Neural cell (in vitro differentiated cells): ENCODE results near the gene TIPRL. TPM values are rescaled to one million over a fixed set of nuclear protein-coding genes. Genes with fewer than 3 reads are reported as not detected.

ENCODE experiments used
- H2AFZ ChIP-seq: fragments of 200-600, 300-800 bp; sonication (generic), shearing (Covaris generic); 2 replicates; pipeline ENCODE4 v1.6.0; 2014; ENCODE audit warnings: low read depth, mild to moderate bottlenecking, antibody characterized with exemption, low read length, moderate library complexity
- H3F3A ChIP-seq: fragments of 200-600 bp; shearing (Covaris generic); 2 replicates; pipeline ENCODE4 v1.6.1; 2016; ENCODE audit warnings: mild to moderate bottlenecking, moderate library complexity, mixed read lengths, antibody characterized with exemption, low read length; ENCODE audit not compliant: insufficient read depth, poor library complexity, severe bottlenecking
- H3K27ac ChIP-seq: fragments of 200-600, 300-800 bp; sonication (generic), shearing (Covaris generic); 2 replicates; pipeline ENCODE4 v1.5.1; 2014; ENCODE audit warnings: mild to moderate bottlenecking, low read length, moderate library complexity
- H3K27me3 ChIP-seq: fragments of 300-800, 200-600 bp; sonication (generic), shearing (Covaris generic); 2 replicates; pipeline ENCODE4 v1.6.0; 2014; ENCODE audit warnings: mild to moderate bottlenecking, low read depth, low read length, moderate library complexity; ENCODE audit not compliant: insufficient read depth
- H3K36me3 ChIP-seq: fragments of 300-800, 200-600 bp; sonication (generic), shearing (Covaris generic); 2 replicates; pipeline ENCODE4 v1.5.1; 2014; ENCODE audit warnings: mild to moderate bottlenecking, antibody characterized with exemption, low read length, moderate library complexity; ENCODE audit not compliant: insufficient read depth
- H3K4me2 ChIP-seq: fragments of 300-800, 200-600 bp; sonication (generic), shearing (Covaris generic); 2 replicates; pipeline ENCODE4 v1.6.0; 2014; ENCODE audit warnings: mild to moderate bottlenecking, low read length
- H3K4me3 ChIP-seq: fragments of 300-800, 200-600 bp; sonication (generic), shearing (Covaris generic); 2 replicates; pipeline ENCODE4 v1.5.1; 2014; ENCODE audit warnings: mild to moderate bottlenecking, low read length, moderate library complexity
- H3K79me2 ChIP-seq: fragments of 200-600 bp; shearing (Covaris generic); replicated peaks from 2 replicates; pipeline ENCODE4 v1.6.0; 2014; ENCODE audit warnings: mild to moderate bottlenecking, low read length, moderate library complexity; ENCODE audit not compliant: insufficient read depth
- H3K9ac ChIP-seq: fragments of 300-800, 200-600 bp; sonication (generic), shearing (Covaris generic); 2 replicates; pipeline ENCODE4 v1.6.1; 2016; ENCODE audit warnings: mild to moderate bottlenecking, low read length, mixed read lengths
- H3K9me2 ChIP-seq: fragments of 200-600 bp; shearing (Covaris generic); 2 replicates; pipeline ENCODE4 v1.6.1; 2016; ENCODE audit warnings: mild to moderate bottlenecking, low read length, mixed read lengths; ENCODE audit not compliant: insufficient read depth
- H3K9me3 ChIP-seq: fragments of 200-600, 300-800 bp; sonication (generic), shearing (Covaris generic); 2 replicates; pipeline ENCODE4 v1.6.1; 2016; ENCODE audit warnings: mild to moderate bottlenecking, mixed run types, low read length, moderate library complexity, mixed read lengths
- H4K20me1 ChIP-seq: fragments of 200-600 bp; shearing (Covaris generic); 2 replicates; pipeline ENCODE4 v1.6.1; 2016; ENCODE audit warnings: mild to moderate bottlenecking, mixed run types; ENCODE audit not compliant: insufficient read depth
- EP300 ChIP-seq: fragments of 450-650 bp; conservative IDR thresholded peaks from 2 replicates; pipeline ENCODE4 v1.6.1; 2014; ENCODE audit warnings: antibody characterized with exemption, mild to moderate bottlenecking, moderate library complexity; ENCODE audit not compliant: poor library complexity, severe bottlenecking
- EZH2 ChIP-seq: fragments of 200-600, 300-800 bp; shearing (Covaris generic), sonication (generic); IDR thresholded peaks from 2 replicates; pipeline ENCODE4 v1.6.1; 2014; ENCODE audit warnings: antibody characterized with exemption, low read length, borderline replicate concordance, mild to moderate bottlenecking; ENCODE audit not compliant: insufficient read depth, poor library complexity, severe bottlenecking
- MXI1 ChIP-seq: fragments of 450-650 bp; conservative IDR thresholded peaks from 2 replicates; pipeline ENCODE4 v1.6.1; 2014; ENCODE audit warnings: antibody characterized with exemption, mild to moderate bottlenecking; ENCODE audit not compliant: poor library complexity, severe bottlenecking
- POLR2AphosphoS5 ChIP-seq: IDR thresholded peaks from 2 replicates; pipeline ENCODE4 v1.6.1; 2012
- RAD21 ChIP-seq: fragments of 450-650 bp; conservative IDR thresholded peaks from 2 replicates; pipeline ENCODE4 v1.6.1; 2014; ENCODE audit warnings: antibody characterized with exemption, mild to moderate bottlenecking, moderate library complexity
- SMC3 ChIP-seq: fragments of 450-650 bp; conservative IDR thresholded peaks from 2 replicates; pipeline ENCODE4 v1.6.1; 2014; ENCODE audit warnings: antibody characterized with exemption, mild to moderate bottlenecking, moderate library complexity; ENCODE audit not compliant: poor library complexity
- TAF1 ChIP-seq: IDR thresholded peaks from 2 replicates; pipeline ENCODE4 v1.6.1; 2012; ENCODE audit warnings: low read depth
- polyA plus RNA-seq: library from polyadenylated mRNA; depleted of rRNA; stranded (reverse); fragments of >200 nt; gene quantifications from 2 replicates; pipeline ENCODE4 v1.2.3, GENCODE V29; 2014
- TF ChIP-seq, protein P1 (sequence below): IDR thresholded peaks from 2 replicates; pipeline ENCODE4 v1.6.1; 2012; ENCODE audit warnings: borderline replicate concordance
- TF ChIP-seq, protein P2 (sequence below): fragments of 450-650 bp; IDR thresholded peaks from 2 replicates; pipeline ENCODE4 v1.5.1; 2014; ENCODE audit warnings: antibody characterized with exemption, mild to moderate bottlenecking, moderate library complexity; ENCODE audit not compliant: poor library complexity, severe bottlenecking

Gene TIPRL
- polyA plus RNA-seq, 1 donor from 2014 or later = 131 TPM

DNA sequence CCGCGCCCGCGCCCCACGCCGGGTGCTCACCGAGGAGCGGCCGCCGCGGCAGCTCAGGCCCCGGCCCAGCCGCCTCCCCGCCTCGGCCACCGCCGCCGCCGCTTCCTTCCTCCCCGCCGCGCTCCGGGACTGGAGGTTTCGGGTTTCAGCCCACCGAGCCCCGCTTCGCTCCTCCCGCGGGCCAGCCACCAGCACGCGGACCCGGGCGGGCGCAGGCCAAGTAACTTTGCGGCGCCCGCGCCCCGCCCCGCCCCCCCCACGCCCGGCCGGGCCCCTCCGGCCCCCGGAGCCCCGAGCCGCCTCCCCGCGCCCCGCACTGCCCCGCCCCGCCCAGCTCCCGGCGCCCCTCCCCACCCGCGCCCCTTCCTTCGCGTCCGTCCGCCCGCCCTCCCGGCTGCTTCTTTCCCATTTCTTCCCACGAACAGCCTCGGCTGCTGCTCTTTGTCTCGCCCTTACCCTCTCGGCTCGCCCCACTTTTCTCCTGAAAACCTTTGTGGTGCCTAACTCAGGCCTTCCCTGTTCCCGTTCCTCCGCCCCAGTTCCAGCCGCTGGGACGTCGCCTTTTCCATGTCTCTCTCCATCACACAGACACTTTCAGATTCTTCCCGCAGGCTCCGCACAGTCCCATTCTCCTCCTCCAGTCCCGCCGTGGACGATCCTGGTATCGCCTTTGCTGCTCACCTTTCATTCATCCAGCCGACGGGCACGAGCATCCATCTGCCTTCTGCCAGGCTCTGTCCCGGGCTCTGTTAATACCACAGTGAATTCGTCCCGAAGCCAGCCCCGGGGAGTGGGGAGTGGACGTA, 41.9 kb upstream of the TIPRL start, which contains the start of gene GPR161:
GPR161 (minus strand) TSS at position 222 of the 806 bp plus-strand sequence. CDS start 32,080 bp downstream, outside the sequence.
- H2AFZ ChIP-seq = peak within 1 kb of the TSS; percentile 94
- TF ChIP-seq POLR2AphosphoS5 (peak; percentile 80), SMC3 (peak; percentile 27), MXI1 (peak; percentile 35), RAD21 (no peak), EZH2 (no peak), TAF1 (peak; percentile 91), EP300 (peak; percentile 27)
- TF ChIP-seq, protein P1, sequence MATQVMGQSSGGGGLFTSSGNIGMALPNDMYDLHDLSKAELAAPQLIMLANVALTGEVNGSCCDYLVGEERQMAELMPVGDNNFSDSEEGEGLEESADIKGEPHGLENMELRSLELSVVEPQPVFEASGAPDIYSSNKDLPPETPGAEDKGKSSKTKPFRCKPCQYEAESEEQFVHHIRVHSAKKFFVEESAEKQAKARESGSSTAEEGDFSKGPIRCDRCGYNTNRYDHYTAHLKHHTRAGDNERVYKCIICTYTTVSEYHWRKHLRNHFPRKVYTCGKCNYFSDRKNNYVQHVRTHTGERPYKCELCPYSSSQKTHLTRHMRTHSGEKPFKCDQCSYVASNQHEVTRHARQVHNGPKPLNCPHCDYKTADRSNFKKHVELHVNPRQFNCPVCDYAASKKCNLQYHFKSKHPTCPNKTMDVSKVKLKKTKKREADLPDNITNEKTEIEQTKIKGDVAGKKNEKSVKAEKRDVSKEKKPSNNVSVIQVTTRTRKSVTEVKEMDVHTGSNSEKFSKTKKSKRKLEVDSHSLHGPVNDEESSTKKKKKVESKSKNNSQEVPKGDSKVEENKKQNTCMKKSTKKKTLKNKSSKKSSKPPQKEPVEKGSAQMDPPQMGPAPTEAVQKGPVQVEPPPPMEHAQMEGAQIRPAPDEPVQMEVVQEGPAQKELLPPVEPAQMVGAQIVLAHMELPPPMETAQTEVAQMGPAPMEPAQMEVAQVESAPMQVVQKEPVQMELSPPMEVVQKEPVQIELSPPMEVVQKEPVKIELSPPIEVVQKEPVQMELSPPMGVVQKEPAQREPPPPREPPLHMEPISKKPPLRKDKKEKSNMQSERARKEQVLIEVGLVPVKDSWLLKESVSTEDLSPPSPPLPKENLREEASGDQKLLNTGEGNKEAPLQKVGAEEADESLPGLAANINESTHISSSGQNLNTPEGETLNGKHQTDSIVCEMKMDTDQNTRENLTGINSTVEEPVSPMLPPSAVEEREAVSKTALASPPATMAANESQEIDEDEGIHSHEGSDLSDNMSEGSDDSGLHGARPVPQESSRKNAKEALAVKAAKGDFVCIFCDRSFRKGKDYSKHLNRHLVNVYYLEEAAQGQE = peak; percentile 94
- TF ChIP-seq, protein P2, sequence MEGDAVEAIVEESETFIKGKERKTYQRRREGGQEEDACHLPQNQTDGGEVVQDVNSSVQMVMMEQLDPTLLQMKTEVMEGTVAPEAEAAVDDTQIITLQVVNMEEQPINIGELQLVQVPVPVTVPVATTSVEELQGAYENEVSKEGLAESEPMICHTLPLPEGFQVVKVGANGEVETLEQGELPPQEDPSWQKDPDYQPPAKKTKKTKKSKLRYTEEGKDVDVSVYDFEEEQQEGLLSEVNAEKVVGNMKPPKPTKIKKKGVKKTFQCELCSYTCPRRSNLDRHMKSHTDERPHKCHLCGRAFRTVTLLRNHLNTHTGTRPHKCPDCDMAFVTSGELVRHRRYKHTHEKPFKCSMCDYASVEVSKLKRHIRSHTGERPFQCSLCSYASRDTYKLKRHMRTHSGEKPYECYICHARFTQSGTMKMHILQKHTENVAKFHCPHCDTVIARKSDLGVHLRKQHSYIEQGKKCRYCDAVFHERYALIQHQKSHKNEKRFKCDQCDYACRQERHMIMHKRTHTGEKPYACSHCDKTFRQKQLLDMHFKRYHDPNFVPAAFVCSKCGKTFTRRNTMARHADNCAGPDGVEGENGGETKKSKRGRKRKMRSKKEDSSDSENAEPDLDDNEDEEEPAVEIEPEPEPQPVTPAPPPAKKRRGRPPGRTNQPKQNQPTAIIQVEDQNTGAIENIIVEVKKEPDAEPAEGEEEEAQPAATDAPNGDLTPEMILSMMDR = peak; percentile 36
- H3K79me2 ChIP-seq = peaks cover 50% of the 10 kb centered on the region
- peak within 1 kb of the TSS; percentile 96 for H3K4me3 ChIP-seq
- no peaks in the 10 kb centered on the region for H3K36me3 ChIP-seq
- H3K4me2 ChIP-seq = peak within 1 kb of the TSS; percentile 85
- peak within 1 kb of the TSS; percentile 85 for H3K27ac ChIP-seq
- no peaks in the 10 kb centered on the region for H4K20me1 ChIP-seq
- no peaks in the 10 kb centered on the region for H3K27me3 ChIP-seq
- H3K9me2 ChIP-seq = no peaks in the 10 kb centered on the region
- H3K9me3 ChIP-seq = no peaks in the 10 kb centered on the region
- no peaks in the 10 kb centered on the region for H3F3A ChIP-seq
- peak within 1 kb of the TSS; percentile 91 for H3K9ac ChIP-seq

DNA sequence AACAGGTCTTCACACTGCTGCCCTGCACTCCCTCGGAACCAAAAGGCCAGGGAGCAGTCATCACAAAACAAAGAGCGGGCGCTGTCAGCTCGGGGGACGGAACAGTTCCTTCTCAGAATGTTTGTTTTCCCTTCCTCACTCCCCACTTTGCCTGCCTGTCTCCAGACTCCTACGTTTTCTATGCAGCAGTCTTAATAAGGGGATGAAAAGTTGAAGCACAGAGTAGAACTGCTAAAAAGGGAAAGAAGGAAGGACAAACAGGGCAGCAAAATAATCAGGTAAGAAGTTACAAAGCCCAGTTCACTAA, 41.3 kb upstream of the TIPRL start:
- Histone ChIP-seq H3K9me2 (no peaks in the 10 kb centered on the region), H4K20me1 (no peaks in the 10 kb centered on the region), H3K27ac (peak overlapping the region; percentile 85), H3K9ac (peak overlapping the region; percentile 91), H3K4me2 (peak overlapping the region; percentile 68), H3K27me3 (no peaks in the 10 kb centered on the region), H3K79me2 (peaks cover 48% of the 10 kb centered on the region), H2AFZ (peak overlapping the region; percentile 94), H3K4me3 (peak overlapping the region; percentile 96), H3K36me3 (no peaks in the 10 kb centered on the region), H3K9me3 (no peaks in the 10 kb centered on the region), H3F3A (no peaks in the 10 kb centered on the region)
- TF ChIP-seq, protein P1 = no peak
- no peak for TF ChIP-seq EP300
- TF ChIP-seq, protein P2 = no peak
- TF ChIP-seq TAF1 = no peak
- peak; percentile 11 for TF ChIP-seq MXI1
